ENCODE data around the gene TTC7B.

TTC7B gene

DNA sequence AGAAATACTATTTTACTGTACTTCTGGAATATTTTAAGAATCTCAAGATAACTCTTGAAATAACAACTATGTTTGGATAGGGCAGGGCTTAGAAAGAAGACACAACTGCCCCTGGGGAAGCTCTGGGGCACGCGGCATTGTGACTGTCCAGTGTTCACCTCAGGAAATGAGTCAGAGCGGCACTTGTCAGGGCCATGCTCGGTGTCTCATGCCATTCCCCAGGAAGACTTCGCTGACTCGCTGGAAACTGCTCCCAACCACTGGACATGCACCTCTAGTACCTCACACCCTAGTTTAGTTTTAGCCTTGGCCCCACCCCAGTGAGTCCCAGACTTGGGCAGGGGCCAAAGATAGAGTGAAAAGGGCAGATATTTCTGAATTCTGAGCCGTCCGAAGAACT lies 192.0 kb downstream of the TTC7B start:
- no peak overlapping the region for H3K27ac ChIP-seq (ENCODE audit: low read depth, low read length)
- no peaks in the 10 kb centered on the region for H3K9me3 ChIP-seq (ENCODE audit: control insufficient read depth in 5 of 5, low read length in 5 of 5)
- H3K4me3 ChIP-seq (ENCODE audit: low read depth in 1 of 5, low read length in 5 of 5): no peak overlapping the region
- peaks cover 0 to 25% (median 18%) of the 10 kb centered on the region in 5 donors for H3K4me1 ChIP-seq (ENCODE audit: control insufficient read depth in 5 of 5, insufficient read depth in 5 of 5, low read length in 5 of 5)
- H3K36me3 ChIP-seq (ENCODE audit: control insufficient read depth in 5 of 5, insufficient read depth in 5 of 5, low read length in 5 of 5): peaks cover 0 to 27% (median 16%) of the 10 kb centered on the region in 5 donors
- no peak overlapping the region for H3K9ac ChIP-seq (ENCODE audit: low read length in 5 of 5)
- H3K27me3 ChIP-seq (ENCODE audit: control insufficient read depth in 5 of 5, insufficient read depth in 4 of 5, low read length in 5 of 5): no peaks in the 10 kb centered on the region

DNA sequence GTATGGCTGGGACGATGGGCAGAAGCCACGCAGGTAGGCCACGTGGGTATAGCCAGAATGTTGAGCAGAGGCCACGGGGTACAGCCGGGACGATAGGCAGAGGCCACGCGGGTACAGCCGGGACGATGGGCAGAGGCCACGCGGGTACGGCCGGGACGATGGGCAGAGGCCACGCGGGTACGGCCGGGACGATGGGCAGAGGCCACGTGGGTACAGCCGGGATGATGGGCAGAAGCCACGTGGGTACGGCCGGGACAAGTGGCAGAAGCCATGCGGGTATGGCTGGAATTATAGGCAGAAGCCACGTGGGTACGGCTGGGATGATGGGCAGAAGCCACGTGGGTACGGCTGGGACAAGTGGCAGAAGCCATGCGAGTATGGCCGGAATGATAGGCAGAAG lies 195.0 kb downstream of the TTC7B start:
- Histone ChIP-seq H3K27me3 (ENCODE audit: control insufficient read depth in 5 of 5, insufficient read depth in 4 of 5, low read length in 5 of 5) (no peaks in the 10 kb centered on the region), H3K9me3 (ENCODE audit: control insufficient read depth in 5 of 5, low read length in 5 of 5) (no peaks in the 10 kb centered on the region), H3K4me1 (ENCODE audit: control insufficient read depth in 5 of 5, insufficient read depth in 5 of 5, low read length in 5 of 5) (peaks cover 0 to 16% (median 8%) of the 10 kb centered on the region in 5 donors), H3K36me3 (ENCODE audit: control insufficient read depth in 5 of 5, insufficient read depth in 5 of 5, low read length in 5 of 5) (peaks cover 5 to 34% (median 18%) of the 10 kb centered on the region in 5 donors), H3K9ac (ENCODE audit: low read length in 5 of 5) (no peak overlapping the region), H3K27ac (ENCODE audit: low read depth, low read length) (no peak overlapping the region), H3K4me3 (ENCODE audit: low read depth in 1 of 5, low read length in 5 of 5) (no peak overlapping the region)

DNA sequence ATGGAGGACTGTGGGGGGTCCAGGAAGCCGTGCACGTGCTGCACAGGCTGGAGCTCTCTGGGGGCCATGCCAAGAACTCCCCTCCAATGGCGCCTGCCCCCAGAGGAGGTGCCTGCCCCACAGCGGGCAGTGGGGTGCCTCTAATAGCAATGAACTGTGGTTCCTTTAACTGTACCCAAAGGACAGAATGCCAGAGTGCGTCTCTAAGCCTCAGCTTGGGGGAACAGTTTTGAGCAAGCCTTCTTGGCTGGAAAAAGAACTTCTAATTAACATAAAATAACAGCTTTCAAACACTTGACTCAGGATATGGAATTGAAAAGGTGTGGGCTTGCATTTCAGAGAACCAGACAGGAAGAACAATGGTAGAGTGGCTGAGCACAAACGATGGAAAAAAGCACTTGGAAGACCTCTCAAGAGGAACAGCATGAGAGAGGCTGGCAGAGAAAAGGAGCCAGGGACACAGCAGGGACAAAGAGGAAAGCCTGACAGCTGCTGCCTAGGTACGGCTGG lies 195.6 kb downstream of the TTC7B start:
- Histone ChIP-seq H3K27ac (ENCODE audit: low read depth, low read length) (no peak overlapping the region), H3K4me1 (ENCODE audit: control insufficient read depth in 5 of 5, insufficient read depth in 5 of 5, low read length in 5 of 5) (peaks cover 0 to 22% (median 8%) of the 10 kb centered on the region in 5 donors), H3K27me3 (ENCODE audit: control insufficient read depth in 5 of 5, insufficient read depth in 4 of 5, low read length in 5 of 5) (no peaks in the 10 kb centered on the region), H3K9me3 (ENCODE audit: control insufficient read depth in 5 of 5, low read length in 5 of 5) (no peaks in the 10 kb centered on the region), H3K4me3 (ENCODE audit: low read depth in 1 of 5, low read length in 5 of 5) (no peak overlapping the region), H3K36me3 (ENCODE audit: control insufficient read depth in 5 of 5, insufficient read depth in 5 of 5, low read length in 5 of 5) (peaks cover 5 to 34% (median 18%) of the 10 kb centered on the region in 5 donors), H3K9ac (ENCODE audit: low read length in 5 of 5) (no peak overlapping the region)

DNA sequence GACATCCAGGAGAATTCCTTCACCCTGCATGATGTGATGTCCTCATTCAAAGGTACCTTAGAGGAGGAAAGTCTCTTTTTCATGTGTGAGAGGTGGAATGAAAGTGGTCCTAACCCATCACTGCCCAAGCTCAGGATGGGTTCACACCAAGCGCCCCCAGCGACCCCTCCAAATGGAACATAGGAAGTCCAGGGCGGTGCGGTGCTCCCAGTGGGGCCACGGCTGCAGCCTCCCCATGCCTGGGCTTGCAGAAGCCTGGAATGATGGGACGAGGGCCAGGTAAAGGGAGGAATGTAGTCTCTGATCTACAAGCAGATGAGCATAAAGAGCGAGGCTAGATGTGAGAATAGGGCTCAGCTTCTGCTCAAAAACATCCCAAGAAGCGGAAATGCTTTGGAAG lies 196.3 kb downstream of the TTC7B start:
- Histone ChIP-seq H3K4me3 (ENCODE audit: low read depth in 1 of 5, low read length in 5 of 5) (no peak overlapping the region), H3K4me1 (ENCODE audit: control insufficient read depth in 5 of 5, insufficient read depth in 5 of 5, low read length in 5 of 5) (peaks cover 0 to 28% (median 11%) of the 10 kb centered on the region in 5 donors), H3K9ac (ENCODE audit: low read length in 5 of 5) (no peak overlapping the region), H3K27me3 (ENCODE audit: control insufficient read depth in 5 of 5, insufficient read depth in 4 of 5, low read length in 5 of 5) (no peaks in the 10 kb centered on the region), H3K36me3 (ENCODE audit: control insufficient read depth in 5 of 5, insufficient read depth in 5 of 5, low read length in 5 of 5) (peaks cover 5 to 34% (median 15%) of the 10 kb centered on the region in 5 donors), H3K9me3 (ENCODE audit: control insufficient read depth in 5 of 5, low read length in 5 of 5) (no peaks in the 10 kb centered on the region), H3K27ac (ENCODE audit: low read depth, low read length) (no peak overlapping the region)

DNA sequence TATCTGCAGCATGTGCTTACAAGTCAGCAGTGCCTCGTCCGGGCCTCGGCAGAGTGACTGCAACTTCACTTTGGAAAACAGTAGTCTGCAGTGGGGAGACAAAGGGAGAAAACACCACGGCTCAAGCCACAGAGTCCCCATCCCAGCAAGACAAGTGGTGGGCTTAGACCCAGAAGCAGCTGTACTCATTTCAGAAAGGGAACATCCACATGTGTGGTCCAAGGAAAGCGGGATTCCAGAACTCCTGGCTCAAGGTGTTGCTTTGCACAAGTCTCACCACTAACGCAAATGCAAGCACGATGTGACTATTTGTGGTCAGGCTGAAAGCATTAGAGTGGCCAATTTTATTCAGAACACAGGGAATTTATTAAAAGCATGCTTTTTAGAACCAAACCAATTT lies 198.3 kb downstream of the TTC7B start:
- H3K9me3 ChIP-seq (ENCODE audit: control insufficient read depth in 5 of 5, low read length in 5 of 5): no peaks in the 10 kb centered on the region
- peaks cover 11 to 50% (median 15%) of the 10 kb centered on the region in 5 donors for H3K36me3 ChIP-seq (ENCODE audit: control insufficient read depth in 5 of 5, insufficient read depth in 5 of 5, low read length in 5 of 5)
- H3K4me1 ChIP-seq (ENCODE audit: control insufficient read depth in 5 of 5, insufficient read depth in 5 of 5, low read length in 5 of 5): peaks cover 0 to 39% (median 10%) of the 10 kb centered on the region in 5 donors
- no peaks in the 10 kb centered on the region for H3K27me3 ChIP-seq (ENCODE audit: control insufficient read depth in 5 of 5, insufficient read depth in 4 of 5, low read length in 5 of 5)
- H3K4me3 ChIP-seq (ENCODE audit: low read depth in 1 of 5, low read length in 5 of 5): no peak overlapping the region
- H3K27ac ChIP-seq (ENCODE audit: low read depth, low read length): no peak overlapping the region
- no peak overlapping the region for H3K9ac ChIP-seq (ENCODE audit: low read length in 5 of 5)

DNA sequence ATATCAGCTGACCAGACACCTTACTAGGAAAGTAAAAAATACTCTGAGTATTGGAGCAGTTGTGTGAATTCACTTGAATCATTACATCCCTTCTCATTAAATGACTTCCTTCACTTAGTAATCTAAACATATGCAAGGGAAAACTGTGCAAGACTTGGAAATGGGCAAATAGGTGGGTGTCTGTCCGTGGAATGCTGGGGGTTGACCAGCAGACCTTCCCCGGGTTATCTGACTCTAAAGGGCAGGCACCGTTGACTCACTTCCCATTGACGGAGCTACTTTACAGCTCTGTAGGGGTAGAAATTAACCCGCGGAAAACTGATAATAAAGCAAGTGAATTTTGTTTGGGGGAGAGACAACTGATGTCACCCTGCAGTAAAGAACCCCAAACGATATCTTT lies 199.3 kb downstream of the TTC7B start:
- no peak overlapping the region for H3K9ac ChIP-seq (ENCODE audit: low read length in 5 of 5)
- peaks cover 0 to 49% (median 17%) of the 10 kb centered on the region in 5 donors for H3K4me1 ChIP-seq (ENCODE audit: control insufficient read depth in 5 of 5, insufficient read depth in 5 of 5, low read length in 5 of 5)
- peaks cover 11 to 48% (median 12%) of the 10 kb centered on the region in 5 donors for H3K36me3 ChIP-seq (ENCODE audit: control insufficient read depth in 5 of 5, insufficient read depth in 5 of 5, low read length in 5 of 5)
- H3K27ac ChIP-seq (ENCODE audit: low read depth, low read length): no peak overlapping the region
- H3K4me3 ChIP-seq (ENCODE audit: low read depth in 1 of 5, low read length in 5 of 5): no peak overlapping the region
- H3K27me3 ChIP-seq (ENCODE audit: control insufficient read depth in 5 of 5, insufficient read depth in 4 of 5, low read length in 5 of 5): no peaks in the 10 kb centered on the region
- no peaks in the 10 kb centered on the region for H3K9me3 ChIP-seq (ENCODE audit: control insufficient read depth in 5 of 5, low read length in 5 of 5)

DNA sequence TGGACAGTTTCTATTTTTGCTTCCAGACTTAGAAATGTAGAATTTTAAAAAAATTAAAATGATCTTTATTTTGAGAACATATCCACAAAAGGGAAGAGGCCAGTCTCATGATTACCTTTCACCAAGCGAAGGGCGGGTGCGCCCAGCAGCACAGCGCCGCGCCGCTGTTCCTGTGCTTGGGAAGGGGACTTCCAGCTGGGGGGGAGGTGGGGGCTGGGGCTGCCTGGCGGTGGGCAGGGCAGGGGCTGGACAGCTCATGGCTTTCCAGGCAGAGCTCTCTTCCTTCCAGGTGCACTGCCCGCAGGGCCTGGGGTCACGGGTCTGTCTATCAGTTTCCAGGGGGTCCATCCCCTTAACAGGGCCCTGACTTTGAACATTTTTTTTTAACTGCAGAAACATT lies 199.9 kb downstream of the TTC7B start:
- Histone ChIP-seq H3K9me3 (ENCODE audit: control insufficient read depth in 5 of 5, low read length in 5 of 5) (no peaks in the 10 kb centered on the region), H3K36me3 (ENCODE audit: control insufficient read depth in 5 of 5, insufficient read depth in 5 of 5, low read length in 5 of 5) (peaks cover 9 to 45% (median 12%) of the 10 kb centered on the region in 5 donors), H3K27ac (ENCODE audit: low read depth, low read length) (peak overlapping the region; percentile 75), H3K27me3 (ENCODE audit: control insufficient read depth in 5 of 5, insufficient read depth in 4 of 5, low read length in 5 of 5) (no peaks in the 10 kb centered on the region), H3K4me1 (ENCODE audit: control insufficient read depth in 5 of 5, insufficient read depth in 5 of 5, low read length in 5 of 5) (peaks cover 0 to 55% (median 20%) of the 10 kb centered on the region in 5 donors), H3K9ac (ENCODE audit: low read length in 5 of 5) (peak overlapping the region in 1 of 5 donors; percentile 26), H3K4me3 (ENCODE audit: low read depth in 1 of 5, low read length in 5 of 5) (peak overlapping the region in 2 of 5 donors; percentile 13 to 29)

DNA sequence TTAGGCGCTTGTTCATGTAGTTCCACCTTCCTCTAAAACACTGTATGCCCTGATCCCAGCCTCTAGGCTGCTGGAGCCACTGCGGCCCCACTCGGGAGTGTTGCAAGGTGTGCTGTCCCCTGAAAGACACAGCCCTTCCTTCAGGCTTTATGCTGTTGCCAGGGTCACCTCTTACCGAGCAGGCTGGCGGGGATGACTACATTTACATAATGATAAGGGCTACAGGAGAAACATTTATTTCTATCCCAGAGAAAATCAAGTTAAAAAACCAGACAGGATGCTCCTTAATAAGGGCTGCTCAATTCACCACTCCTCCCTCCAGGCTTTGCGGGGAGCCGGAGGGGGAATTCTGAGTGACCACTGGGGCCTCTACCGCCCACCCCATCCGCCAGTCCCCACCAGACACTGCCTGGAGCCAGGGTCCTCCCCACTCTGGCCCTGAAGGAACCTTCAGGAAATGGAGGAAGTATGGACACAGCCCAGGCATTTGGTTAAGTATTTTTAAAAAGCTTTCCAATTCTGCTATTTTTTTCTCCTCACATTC lies 200.6 kb downstream of the TTC7B start:
- Histone ChIP-seq H3K4me1 (ENCODE audit: control insufficient read depth in 5 of 5, insufficient read depth in 5 of 5, low read length in 5 of 5) (peaks cover 0 to 62% (median 25%) of the 10 kb centered on the region in 5 donors), H3K27me3 (ENCODE audit: control insufficient read depth in 5 of 5, insufficient read depth in 4 of 5, low read length in 5 of 5) (no peaks in the 10 kb centered on the region), H3K4me3 (ENCODE audit: low read depth in 1 of 5, low read length in 5 of 5) (peak overlapping the region in 2 of 5 donors; percentile 13 to 29), H3K36me3 (ENCODE audit: control insufficient read depth in 5 of 5, insufficient read depth in 5 of 5, low read length in 5 of 5) (peaks cover 7 to 46% (median 12%) of the 10 kb centered on the region in 5 donors), H3K9ac (ENCODE audit: low read length in 5 of 5) (peak overlapping the region in 1 of 5 donors; percentile 28), H3K9me3 (ENCODE audit: control insufficient read depth in 5 of 5, low read length in 5 of 5) (no peaks in the 10 kb centered on the region), H3K27ac (ENCODE audit: low read depth, low read length) (peak overlapping the region; percentile 75)

DNA sequence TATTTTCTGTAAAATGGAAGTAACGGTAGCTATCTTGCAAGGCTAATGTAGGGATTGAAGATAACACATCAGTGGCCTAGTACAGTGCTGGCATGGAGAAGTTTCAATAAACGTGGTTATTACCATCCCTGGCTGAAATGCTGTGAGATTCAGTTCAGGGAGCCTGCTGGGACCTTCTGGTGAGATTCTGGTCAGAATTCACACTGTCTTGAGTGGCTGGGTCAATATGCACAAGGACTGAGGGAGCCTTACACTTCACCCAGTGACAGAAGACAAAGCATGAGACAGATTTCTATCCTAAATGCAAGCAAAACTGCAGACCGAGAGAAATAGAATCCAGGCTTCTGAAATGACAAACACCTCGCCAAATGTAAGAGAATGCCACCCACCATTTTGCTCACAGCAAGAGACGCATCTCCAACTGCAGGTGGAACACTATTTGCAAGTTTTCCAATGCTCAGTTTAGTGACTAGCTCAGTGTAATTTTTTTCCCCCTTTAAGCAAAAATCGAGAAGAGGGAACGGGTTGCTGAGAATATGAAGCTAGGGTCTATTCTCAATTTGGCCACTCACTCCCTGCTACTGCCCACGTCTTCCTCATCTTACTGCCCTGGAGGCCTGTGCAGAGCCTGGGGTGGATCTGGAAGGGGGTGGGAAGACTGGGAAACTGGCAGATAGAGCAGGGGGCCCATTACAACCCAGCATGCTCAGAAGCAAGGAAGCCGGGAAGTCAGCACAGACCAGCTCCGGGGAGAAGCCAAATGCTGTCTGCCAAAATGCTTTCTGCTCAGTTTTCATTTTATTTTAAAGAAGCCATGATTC lies 201.3 kb downstream of the TTC7B start:
- Histone ChIP-seq H3K9me3 (ENCODE audit: control insufficient read depth in 5 of 5, low read length in 5 of 5) (no peaks in the 10 kb centered on the region), H3K36me3 (ENCODE audit: control insufficient read depth in 5 of 5, insufficient read depth in 5 of 5, low read length in 5 of 5) (peaks cover 10 to 46% (median 12%) of the 10 kb centered on the region in 5 donors), H3K9ac (ENCODE audit: low read length in 5 of 5) (peak overlapping the region in 1 of 5 donors; percentile 28), H3K4me1 (ENCODE audit: control insufficient read depth in 5 of 5, insufficient read depth in 5 of 5, low read length in 5 of 5) (peaks cover 0 to 62% (median 30%) of the 10 kb centered on the region in 5 donors), H3K27ac (ENCODE audit: low read depth, low read length) (peak overlapping the region; percentile 75), H3K4me3 (ENCODE audit: low read depth in 1 of 5, low read length in 5 of 5) (peak overlapping the region in 1 of 5 donors; percentile 13), H3K27me3 (ENCODE audit: control insufficient read depth in 5 of 5, insufficient read depth in 4 of 5, low read length in 5 of 5) (no peaks in the 10 kb centered on the region)

DNA sequence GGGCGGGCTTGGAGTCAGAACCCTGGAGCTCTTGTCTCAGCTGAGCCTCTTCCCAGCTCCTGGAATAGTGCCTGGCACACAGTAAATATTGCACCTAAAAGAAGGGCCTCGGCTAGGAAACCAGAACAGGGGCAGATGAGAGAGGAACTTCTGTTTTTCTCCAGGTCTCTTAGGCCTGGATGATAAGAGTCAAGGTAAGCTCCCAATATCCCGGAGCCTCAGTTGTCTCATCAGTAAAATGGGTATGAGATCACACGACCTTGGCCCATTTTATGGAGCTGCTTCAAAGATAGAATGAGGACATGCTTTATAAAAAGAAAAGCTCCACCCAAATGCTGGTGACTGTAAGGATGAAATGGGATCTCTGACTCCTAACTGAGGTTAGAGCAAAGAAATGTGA lies 202.2 kb downstream of the TTC7B start:
- peak overlapping the region; percentile 31 for H3K27ac ChIP-seq (ENCODE audit: low read depth, low read length)
- H3K27me3 ChIP-seq (ENCODE audit: control insufficient read depth in 5 of 5, insufficient read depth in 4 of 5, low read length in 5 of 5): no peaks in the 10 kb centered on the region
- peak overlapping the region in 1 of 5 donors; percentile 50 for H3K9ac ChIP-seq (ENCODE audit: low read length in 5 of 5)
- peaks cover 10 to 49% (median 17%) of the 10 kb centered on the region in 5 donors for H3K36me3 ChIP-seq (ENCODE audit: control insufficient read depth in 5 of 5, insufficient read depth in 5 of 5, low read length in 5 of 5)
- H3K9me3 ChIP-seq (ENCODE audit: control insufficient read depth in 5 of 5, low read length in 5 of 5): no peaks in the 10 kb centered on the region
- H3K4me1 ChIP-seq (ENCODE audit: control insufficient read depth in 5 of 5, insufficient read depth in 5 of 5, low read length in 5 of 5): peaks cover 0 to 63% (median 30%) of the 10 kb centered on the region in 5 donors
- H3K4me3 ChIP-seq (ENCODE audit: low read depth in 1 of 5, low read length in 5 of 5): no peak overlapping the region
